ELR (cell line): ENCODE data around the gene PTPN2.
"Not testable (repeated sequence)": the region's sequence is repeated elsewhere in the genome, so short reads cannot be mapped to it uniquely, and the experiment has no call there.

Source experiments
- DNase-seq: peaks from one replicate; pipeline ENCODE4 v3.0.0-alpha.2; 2015; ENCODE audit warnings: low read depth

The PTPN2 gene

DNA sequence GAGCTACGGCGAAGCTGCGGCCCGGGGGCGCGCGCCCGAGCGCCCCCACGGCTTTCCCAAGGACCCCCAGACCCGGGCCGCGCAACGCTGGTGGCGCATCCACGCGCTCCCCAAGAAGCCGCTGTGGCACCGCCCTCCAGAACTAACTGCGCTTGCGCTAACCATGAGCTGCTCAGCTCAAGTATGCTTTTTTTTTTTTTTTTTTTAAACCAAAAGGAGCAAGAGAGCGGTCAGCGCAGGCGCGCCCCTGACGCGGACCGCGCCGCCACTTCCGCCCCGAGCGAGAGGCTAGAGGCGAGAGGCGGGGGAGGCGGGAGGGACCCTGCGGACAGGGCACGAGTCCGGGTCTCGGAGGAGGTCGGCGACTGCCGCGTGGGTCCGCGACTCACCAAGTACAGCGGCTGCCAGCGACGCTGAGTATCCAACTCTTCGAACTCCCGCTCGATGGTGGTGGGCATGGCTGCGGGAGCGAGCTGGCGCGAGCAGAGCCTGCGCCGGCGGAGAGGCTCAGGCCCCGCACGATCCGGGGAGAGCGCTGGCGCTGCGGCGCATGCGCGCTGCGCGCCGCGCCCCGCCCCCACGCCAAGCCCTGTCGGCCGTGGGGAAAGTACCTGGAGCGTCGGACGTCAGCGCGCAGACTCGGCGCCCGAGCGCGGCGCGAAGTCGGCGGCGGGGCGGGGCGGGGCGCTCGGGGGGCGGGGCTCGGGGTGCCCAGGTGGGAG, at the start of gene PTPN2:
Gene PTPN2 (minus strand): TSS at position 554 of the 722 bp plus-strand sequence. CDS start 96 bp downstream, at position 458.
- peak; percentile 97 for DNase-seq

DNA sequence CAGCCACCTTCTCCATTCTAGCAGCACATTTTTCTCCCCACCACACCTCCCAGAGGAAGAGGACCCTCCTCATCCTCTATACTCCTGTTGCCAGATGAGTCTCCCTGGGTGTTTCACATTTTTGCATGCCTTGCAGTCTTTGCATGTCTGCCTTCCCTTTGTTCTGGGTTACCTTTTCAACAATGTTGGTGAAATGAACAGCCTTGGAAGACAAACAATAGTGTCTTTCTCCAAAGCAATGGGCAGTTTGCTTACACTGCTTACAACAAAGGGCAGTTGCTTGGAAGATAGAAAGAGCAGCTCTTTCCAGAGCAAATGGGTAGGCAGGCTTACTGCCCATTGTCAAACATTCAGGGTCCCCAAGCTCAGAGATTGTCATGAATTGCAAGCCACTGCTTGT, 49.3 kb upstream of the PTPN2 start:
- DNase-seq, result no peak

DNA sequence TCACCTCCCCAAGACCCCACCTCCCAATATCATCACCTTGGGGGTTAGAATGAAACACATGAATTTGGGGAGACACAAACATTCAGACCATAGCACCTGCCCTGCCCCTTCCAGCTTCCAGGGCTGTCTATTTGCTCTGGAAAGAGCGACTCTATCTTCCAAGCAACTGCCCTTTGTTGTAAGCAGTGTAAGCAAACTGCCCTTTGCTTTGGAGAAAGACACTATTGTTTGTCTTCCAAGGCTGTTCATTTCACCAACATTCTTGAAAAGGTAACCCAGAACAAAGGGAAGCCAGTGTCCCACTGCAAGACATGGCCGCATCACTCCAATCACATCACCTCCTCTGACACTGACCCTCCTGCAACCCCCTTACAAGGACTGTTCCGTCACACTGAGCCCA, 46.9 kb upstream of the PTPN2 start:
- DNase-seq, result no peak

DNA sequence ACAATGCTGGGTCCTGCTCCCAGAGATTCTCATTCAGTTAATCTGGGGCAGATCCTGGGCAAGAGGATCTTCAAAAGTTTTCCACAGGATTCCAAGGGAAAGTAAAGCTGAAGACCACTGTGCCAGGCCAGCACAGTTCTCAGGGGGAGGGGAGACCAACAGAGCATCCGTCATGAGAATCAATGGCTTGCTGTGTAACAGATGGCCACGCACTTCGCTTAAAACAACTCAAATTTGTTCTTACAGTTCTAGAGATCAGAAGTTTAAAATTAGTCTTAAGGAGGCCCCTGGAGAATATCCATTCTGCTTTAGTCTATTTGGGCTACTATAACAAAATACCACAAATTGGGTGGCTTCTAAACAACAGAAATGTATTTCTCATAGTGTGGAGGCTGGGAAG, 46.3 kb upstream of the PTPN2 start:
- DNase-seq, result no peak

DNA sequence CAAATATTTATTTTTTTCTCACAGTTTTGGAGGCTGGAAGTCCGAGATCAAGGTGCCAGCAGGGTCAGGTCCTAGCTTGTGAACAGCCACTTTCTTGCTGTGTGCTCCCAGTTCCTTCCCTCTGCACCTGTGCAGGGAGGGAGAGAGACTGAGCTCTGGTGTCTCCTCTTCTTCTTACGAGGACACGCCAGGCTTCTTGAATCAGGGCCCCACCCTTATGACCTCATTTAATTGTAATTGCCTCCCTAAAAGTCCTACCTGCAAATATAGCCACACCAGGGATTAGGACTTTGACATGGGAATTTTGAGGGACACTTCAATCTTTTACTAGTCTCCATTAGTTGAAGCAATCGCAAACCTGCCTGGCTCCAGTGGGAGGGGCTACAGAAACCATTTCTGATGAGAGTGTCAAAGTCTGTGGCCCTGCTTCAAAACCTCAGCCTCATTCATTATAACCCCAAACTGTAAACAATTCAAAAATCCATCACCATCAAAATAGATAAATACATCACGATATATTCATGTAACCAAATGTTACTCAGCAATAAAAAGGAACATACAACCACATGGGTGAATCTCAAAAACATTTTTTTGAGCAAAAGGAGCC, 45.5 kb upstream of the PTPN2 start:
- DNase-seq, result no peak

DNA sequence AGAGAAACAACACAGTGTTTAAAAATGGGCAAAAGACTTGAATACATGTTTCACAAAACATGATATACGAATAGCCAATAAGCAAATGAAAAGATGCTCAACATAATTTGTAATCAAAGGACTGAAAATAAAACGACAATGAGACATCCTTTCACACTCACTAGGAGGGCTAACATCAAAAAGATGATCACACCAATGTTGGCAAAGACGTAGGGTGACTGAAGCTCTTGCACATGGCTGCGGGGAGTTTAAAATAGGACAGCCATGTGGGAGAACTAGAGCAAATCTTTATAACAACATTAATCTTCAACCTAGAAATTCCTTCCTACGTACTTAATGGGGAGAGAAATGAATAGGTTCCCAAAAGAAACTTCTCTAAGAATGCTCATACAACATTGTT, 44.6 kb upstream of the PTPN2 start:
- DNase-seq, result no peak

DNA sequence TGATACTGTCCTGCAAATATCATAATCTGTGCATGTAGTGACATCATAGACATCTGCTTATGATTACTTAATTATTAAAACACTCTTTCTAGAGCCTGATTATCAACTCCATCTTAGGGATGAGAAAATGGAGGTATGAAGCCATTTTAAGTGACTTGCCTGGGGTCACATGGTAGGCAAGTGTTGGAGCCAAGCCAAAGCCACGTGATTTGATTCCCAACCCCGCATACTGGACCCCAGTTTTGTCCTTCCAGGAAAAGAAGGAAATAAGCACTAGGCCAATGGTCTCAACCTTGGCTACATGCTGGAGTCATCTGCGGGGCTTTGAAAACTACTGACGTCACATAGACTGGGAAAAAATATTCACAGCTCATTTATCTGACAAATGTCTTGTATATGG, 44.2 kb upstream of the PTPN2 start:
- DNase-seq, result no peak

DNA sequence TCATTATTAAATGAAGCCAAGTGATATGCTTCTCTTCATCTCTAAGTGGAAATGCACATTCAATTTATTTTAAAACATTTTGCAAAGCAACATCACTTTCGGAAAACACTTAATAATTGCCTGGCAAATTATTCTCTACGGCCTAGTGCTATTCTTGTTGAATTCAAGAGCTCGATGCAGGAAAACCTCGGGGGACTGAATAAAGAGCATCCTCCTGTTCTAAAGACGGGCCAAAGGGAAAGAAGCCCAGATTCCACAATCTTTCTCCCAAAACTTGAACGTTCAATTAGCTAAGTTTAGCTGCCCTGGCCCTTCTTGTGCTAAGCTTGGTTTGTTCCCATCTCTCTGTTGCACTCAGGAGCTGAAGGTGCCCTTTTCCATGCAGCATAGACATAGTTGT, 40.6 kb upstream of the PTPN2 start:
- no peak for DNase-seq

DNA sequence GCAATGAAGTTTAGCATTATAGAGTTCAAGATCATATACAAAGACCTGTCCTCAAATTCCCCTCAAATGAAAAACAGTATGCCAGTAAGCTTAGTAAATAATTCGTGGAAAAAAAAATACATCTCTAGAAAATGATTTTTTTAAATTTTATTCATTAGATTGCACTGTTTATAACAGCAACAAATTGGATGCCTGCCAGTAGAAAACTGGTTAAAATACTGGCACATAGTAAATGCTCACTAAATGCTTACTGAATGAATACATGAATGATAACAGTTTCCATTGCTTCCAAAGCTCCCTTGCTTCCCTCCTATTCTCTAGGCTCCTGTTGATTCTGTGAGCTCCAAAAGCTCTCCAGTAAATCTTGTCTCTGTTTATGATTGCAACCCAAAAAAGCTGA, 38.2 kb upstream of the PTPN2 start:
- no peak for DNase-seq

DNA sequence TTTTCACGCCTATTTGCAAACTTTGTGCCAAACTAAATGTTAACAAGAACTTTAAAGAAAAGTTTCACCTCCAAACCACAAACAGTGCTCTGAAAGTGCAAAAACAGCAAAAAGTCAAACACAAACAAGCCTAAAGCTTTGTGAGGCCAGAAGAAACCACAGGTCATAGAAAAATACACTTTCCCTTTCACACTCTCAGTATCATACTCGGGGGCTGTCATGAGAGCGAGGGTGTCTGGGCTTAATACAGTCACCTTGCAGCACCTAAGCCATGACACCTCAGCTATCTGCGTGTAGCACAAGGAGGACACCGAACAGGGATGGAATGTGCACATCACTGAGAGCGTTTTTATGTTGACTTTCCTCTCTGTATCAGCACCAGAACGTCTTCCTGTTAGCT, 37.1 kb upstream of the PTPN2 start:
- no peak for DNase-seq

DNA sequence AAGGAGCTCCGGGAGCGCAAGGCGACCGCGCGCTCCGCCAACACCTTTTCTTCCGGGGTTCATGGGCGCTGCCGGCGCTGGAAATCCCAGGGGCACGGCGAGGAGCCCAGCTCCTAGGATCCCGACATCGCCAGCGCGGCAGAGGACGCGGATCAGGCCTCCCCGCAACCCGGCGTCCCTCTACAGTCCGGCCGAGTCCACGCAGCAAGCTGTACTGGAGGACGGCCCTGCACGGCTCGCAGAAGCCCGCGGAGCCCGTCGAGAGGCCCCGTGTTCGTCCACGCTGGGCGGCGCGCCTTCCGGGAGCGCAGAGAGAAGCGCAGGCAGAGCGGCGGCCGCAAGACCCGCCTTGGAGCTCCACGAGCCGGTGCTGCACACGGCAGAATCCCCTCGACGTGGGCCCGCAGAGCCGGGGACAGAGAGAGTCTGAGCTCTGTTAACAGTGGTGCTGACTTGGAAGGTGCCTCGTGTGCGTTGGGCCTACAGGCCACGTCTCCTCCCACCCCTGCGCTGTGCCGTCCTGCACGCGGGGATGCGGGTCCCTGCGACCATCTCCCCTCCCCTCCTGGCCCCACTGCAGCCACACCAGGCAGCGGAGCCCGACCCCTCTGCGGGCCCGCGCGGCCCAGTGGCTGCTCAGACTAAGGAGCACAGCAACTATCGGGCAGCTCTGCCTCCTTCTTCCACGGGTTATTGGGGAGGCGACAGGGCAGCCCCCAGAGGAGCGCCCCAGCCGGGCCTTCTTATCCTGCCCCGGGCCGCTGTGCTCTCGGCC, 28.1 kb upstream of the PTPN2 start:
- no peak for DNase-seq

DNA sequence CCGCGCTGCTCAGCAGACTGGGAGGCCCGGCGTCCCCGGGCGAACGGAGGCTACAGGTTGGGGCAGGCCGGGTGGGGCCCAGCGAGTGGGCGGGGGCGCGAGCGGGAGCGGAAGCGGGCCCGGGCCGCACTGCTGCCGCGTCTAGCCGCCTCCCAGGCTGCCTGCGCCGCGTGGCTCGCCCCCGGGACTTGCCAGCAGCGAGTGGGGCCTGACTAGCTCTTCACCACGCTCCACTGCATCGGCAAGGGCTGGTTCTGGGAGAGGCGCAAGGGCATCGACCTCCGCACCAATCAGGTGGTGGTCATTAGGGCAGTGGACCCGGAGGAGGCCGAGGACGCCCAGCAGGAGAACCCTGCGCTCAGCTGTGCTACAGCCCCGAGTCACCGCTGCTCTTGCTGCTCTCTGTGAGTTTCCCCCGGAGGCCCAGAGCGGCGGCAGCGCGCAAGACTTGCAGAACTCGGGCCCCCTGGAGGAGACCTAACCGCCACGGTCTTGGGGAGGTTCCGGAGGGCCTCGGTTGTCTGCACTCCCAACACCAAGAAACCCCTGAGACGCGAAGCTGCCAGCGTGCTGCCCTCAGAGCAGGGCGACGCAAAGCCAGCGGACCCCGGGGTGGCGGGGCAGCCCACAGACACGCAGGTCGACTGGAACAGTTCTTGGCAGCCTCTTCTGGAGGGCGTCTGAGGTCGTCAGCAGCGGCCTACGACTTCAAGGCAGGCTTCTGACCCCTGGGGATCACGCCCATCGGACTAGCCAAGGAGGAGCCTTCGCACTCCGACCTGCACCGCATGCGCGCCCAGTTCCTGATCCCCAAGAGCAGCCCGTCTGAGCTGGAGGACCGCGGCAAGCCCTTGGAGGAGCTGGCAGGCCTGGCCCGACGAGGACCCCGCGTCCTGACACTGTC, 27.2 kb upstream of the PTPN2 start:
- no peak for DNase-seq

DNA sequence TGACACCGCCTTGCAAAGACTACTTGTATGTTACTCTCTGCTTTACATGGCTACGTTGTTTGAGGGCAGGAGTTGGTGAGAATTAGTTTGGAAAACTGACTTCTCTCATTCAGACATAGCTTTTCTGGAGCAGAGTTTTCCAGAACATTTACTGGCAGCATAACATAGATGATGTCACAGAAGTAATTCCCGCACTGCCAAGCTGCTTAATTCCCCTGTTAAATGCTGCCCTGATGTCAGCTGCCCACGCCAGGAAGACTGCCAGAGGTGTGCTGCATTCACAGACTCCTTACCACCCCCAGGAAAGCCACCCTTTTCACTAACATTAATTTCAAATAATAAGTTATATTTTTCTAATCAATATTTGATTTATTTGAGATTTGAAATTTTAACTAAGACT, 24.7 kb upstream of the PTPN2 start:
- DNase-seq, result no peak

DNA sequence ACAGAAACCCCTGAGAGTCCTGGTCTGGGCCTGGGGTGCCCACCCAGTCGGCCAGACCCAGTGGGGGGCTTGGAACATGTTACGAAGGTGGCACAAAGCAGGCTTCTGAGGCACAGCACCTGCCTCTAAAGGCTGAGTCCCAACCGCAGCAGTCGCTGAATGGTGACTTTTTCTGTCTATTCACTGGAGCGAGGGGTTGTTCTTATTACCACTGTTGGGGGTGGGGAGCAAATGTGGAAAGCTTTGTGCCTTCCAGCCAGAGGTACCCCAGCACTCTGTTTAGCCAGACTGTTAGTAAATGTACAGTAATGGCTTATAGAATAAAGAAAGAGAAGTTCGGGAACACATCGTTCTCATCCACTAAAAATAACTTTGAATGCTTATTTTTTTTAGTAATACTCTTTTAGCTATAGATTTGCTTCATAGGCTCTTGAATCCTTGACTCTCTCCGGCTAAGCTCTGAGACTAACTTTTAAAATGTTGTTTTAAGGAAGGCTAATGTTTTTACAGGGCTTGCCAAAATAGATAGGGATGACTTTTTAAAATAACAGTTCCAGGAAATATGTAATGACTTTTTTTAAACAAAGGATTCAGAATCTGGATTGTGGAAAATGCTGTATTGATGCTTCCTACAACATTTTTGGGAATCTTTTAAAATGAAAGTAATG, 23.4 kb upstream of the PTPN2 start:
- no peak for DNase-seq

DNA sequence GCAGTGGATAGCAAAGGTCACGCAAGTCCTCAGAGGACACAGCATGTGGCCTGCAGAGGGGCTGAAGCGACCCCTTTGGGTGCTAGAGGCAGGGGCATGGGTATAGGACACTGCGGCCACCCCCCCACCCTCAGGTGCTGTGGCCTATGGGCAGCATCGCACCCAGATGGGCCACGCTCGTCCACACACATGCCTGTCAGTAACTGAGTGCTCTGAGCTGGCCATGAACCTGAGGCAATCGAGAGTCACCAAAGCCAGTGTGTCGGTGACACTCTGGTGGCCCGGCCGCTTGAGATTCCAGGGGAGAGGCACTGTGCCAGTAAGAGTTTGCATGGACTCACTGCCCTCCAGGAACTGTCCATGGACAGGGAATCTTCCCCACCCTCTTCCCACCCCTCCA, 22.7 kb upstream of the PTPN2 start:
- no peak for DNase-seq

DNA sequence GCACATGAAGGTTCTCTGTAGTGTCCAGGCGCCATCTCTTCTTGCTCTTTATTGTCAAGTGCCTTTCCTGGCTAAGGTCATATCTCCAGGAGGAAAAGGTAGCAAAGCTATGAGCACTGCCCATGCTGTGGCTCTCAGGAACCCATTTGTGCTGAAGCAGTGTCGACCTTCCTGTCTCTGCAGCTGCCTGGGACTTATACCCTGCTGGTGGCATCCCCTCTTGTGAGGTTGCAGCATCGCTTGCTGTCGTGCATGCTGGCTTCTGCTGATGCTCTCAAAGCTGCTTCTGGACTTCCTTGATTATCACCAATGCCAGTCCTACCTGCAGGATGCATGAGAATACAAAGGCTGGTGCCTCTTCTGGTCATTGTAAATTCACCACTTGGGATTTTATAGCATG, 22.1 kb upstream of the PTPN2 start:
- DNase-seq, result no peak

DNA sequence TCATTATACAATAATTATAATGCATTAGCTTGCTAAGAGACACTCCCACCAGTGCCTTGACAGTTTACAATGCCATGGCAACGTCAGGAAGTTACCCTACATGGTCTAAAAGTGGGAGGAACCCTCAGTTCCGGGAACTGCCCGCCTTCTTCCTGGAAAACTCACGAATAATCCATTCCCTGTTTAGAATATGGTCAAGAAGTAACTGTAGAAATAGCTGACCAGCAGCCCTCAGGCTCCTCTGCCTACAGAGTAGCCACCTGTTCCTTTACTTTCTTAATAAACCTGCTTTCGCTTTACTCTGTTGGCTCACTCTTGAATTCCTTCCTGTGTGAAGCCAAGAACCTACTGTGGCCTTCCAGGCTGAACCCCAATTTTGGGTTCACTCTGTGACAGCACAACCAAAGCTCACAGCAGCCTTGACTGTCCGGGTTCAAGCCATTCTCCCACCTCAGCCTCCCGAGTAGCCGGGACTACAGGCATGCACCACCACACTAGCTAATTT, 20.0 kb upstream of the PTPN2 start:
- no peak for DNase-seq

DNA sequence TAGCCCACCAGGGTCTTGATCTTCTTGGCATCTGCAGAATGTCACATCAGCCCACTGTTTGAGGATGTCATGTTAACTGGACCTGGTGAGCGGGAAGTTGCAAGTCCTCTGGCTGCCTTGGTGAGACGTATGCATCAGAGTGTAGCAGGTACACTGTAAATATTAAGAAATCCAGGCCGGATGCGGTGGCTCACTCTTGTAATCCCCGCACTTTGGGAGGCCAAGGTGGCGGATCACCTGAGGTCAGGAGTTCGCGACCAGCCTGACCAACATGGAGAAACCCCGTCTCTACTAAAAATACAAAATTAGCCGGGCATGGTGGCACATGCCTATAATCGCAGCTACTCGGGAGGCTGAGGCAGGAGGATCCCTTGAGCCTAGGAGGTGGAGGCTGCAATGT, 17.2 kb upstream of the PTPN2 start:
- not testable (repeated sequence) for DNase-seq

DNA sequence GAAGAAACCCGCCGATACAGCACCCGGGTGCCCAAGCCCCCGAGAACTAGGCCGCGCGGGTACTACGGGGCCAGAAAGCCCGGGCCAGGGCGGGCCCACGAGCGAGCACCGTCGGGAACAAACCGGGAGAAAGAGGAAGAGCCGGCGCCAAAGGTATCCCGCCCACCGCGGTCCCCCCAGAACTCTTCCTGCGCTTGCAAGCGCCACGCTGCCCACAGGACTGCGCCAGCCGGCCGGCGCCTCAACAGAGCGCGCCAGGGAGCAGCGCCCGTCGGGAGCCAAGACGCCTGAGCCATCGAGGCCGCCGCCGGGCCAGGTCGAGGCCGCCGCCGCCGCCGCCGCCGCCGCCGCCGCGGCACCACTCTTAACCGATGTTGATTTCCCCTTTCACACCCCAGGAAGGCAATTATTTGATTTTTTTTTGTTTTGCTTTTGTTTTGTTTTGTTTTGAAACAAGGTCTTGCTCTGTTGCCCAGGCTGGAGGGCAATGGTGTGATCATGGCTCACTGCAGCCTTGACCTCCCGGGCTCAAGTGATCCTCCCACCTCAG, 12.8 kb upstream of the PTPN2 start:
- not testable (repeated sequence) for DNase-seq

DNA sequence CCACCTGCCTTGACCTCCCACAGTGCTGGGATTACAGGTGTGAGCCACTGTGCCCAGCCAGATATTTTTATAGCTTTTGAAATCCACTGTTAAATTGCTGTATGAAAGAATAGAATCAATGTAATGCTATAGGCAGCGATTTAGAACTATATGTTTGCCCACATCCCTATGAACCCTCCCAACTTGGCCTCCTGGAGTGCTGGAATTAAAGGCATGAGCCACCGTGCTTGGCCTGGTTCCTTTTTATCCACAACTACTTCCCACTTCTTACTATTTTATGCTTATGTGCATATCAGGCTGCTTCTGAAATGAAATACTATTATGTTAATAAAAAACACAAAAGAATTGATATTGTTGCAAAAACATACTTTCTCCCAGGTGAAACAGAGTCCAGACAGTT, 11.6 kb upstream of the PTPN2 start:
- DNase-seq, result no peak

DNA sequence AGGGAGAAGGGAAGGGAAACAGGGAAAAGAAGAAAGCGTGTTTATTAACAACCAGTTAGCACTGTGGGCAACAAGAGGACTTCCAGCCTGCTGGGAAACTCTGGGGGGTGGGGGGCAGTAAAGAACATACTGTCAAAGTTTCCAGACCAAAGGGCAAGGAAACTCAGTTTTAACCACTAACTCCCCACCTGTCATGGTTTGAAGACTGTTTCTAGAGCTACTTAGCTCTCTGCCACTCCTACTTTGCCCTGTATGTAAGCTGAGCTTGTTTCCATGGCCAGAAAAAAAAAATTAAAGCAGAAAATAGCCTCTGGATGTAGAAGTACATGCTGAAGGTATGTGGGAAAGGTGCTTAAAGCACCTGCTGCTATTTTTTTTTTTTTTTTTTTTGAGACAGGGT, 11.0 kb upstream of the PTPN2 start:
- DNase-seq, result no peak
